ENCODE measurements around the gene FAM162A. TPM values are rescaled to one million over a fixed set of nuclear protein-coding genes. Genes with fewer than 3 reads are reported as not detected.
"Not testable (repeated sequence)": the region's sequence is repeated elsewhere in the genome, so short reads cannot be mapped to it uniquely, and the experiment has no call there.

FAM162A gene
- total RNA-seq, 4 donors from 2014 or later = 28.6 to 40.3 (median 33.4) TPM

DNA sequence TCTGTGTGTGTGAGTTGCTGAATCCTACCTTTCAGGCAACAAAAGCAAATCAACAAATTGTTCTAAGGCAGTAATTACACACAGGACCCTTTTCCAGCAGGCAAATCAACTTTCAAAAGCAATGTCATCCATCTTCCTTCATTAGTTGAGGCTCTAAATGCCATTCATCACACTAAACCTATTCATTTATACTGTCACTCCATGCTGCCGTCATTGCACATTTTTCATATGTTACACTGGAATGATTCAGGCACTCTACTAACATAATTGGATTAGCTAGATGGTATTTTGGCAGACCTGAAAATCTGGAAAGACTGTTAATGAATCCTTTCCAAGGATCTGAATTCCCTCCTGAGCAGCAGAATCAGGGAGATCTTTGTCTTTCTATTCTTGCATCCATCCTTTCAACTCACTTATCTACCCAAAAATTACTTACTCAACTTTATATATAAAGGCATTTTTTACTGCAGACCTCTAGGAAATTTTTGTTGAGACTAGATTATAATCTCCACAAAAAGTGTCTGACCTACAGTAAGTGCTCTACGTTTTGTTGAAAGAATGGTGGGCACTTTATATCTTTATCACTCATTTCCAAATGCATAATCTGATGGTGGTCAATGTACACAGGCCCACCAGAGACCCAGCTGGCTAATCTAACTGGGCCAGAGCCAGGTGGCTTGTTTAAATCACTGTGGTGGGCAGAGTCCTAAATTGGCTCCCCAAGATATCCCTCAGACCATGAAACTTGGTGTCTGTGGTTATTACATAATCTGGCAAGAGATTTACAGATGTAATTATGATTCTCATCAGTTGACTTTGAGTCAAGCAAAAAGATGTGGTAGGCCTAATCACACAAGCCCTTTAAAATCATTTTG lies 25.9 kb upstream of the FAM162A start:
- H3K4me1 ChIP-seq = peaks cover 12% of the 10 kb centered on the region
- H3K27ac ChIP-seq = no peak overlapping the region
- DNase-seq (ENCODE audit: low spot score in 2 of 2) = no peak
- no peaks in the 10 kb centered on the region for H3K27me3 ChIP-seq
- no peak overlapping the region for H3K4me3 ChIP-seq
- WGBS = 54% methylated on average over 2 of the region's 2 CpGs
- H3K36me3 ChIP-seq = peaks cover 9% of the 10 kb centered on the region
- TF ChIP-seq, protein P1, sequence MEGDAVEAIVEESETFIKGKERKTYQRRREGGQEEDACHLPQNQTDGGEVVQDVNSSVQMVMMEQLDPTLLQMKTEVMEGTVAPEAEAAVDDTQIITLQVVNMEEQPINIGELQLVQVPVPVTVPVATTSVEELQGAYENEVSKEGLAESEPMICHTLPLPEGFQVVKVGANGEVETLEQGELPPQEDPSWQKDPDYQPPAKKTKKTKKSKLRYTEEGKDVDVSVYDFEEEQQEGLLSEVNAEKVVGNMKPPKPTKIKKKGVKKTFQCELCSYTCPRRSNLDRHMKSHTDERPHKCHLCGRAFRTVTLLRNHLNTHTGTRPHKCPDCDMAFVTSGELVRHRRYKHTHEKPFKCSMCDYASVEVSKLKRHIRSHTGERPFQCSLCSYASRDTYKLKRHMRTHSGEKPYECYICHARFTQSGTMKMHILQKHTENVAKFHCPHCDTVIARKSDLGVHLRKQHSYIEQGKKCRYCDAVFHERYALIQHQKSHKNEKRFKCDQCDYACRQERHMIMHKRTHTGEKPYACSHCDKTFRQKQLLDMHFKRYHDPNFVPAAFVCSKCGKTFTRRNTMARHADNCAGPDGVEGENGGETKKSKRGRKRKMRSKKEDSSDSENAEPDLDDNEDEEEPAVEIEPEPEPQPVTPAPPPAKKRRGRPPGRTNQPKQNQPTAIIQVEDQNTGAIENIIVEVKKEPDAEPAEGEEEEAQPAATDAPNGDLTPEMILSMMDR (IDR thresholded peaks at IDR 0.05) = no peak
- TF ChIP-seq POLR2A (IDR thresholded peaks at IDR 0.05) (no peak), POLR2AphosphoS5 (IDR thresholded peaks at IDR 0.05) (no peak), EP300 (IDR thresholded peaks at IDR 0.05) (no peak)
- H3K9me3 ChIP-seq = no peaks in the 10 kb centered on the region

DNA sequence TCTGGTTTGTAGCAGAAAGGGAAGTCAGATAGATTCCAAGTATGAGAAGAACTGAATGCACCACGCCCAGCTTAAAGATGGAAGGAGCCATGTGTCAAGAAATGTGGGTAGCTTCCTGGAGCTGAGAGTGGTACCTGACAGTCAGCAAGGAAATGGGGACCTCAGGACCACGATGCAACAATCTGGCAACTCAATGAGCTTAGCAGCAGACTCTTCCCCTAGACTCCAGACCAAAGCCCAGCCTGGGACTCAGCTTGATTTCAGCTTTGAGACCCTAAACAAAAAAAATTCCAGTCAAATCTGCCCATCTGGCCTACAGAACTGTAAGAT lies 25.3 kb upstream of the FAM162A start:
- Histone ChIP-seq H3K4me3 (no peak overlapping the region), H3K27me3 (no peaks in the 10 kb centered on the region), H3K36me3 (peaks cover 10% of the 10 kb centered on the region), H3K9me3 (no peaks in the 10 kb centered on the region), H3K27ac (no peak overlapping the region), H3K4me1 (peaks cover 12% of the 10 kb centered on the region)
- DNase-seq (ENCODE audit: low spot score in 2 of 2) = no peak
- WGBS = 78% methylated on average over 2 of the region's 2 CpGs
- no peak for TF ChIP-seq EP300 (IDR thresholded peaks at IDR 0.05)
- TF ChIP-seq POLR2AphosphoS5 (IDR thresholded peaks at IDR 0.05) = no peak
- TF ChIP-seq, protein P1 (IDR thresholded peaks at IDR 0.05) = no peak
- TF ChIP-seq POLR2A (IDR thresholded peaks at IDR 0.05) = no peak

DNA sequence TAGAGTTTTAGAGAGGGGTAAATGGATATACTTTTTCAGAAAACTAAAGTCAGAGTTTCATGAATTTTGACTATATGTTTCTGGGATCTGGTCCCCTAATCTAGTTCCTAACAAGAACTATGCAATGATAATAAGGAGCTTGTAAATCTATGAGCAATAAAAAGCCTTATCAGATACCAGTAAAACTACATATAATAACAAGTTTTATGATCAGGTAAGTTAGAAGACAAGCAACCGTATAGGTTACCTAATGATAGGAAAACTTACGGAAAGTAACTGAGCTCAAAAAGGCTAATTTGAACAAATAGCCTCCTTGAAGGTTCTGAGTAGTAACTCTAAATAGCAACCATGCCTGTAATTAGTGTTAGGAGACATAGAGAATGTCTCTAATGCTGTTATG lies 22.0 kb upstream of the FAM162A start:
- Histone ChIP-seq H3K27me3 (no peaks in the 10 kb centered on the region), H3K4me1 (peaks cover 9% of the 10 kb centered on the region), H3K9me3 (no peaks in the 10 kb centered on the region), H3K36me3 (peaks cover 42% of the 10 kb centered on the region), H3K27ac (peak overlapping the region; percentile 50), H3K4me3 (no peak overlapping the region)
- no peak for DNase-seq (ENCODE audit: low spot score in 2 of 2)
- TF ChIP-seq EP300 (IDR thresholded peaks at IDR 0.05) (no peak), POLR2A (IDR thresholded peaks at IDR 0.05) (no peak)
- TF ChIP-seq, protein P1 (IDR thresholded peaks at IDR 0.05) = no peak
- 71% methylated on average over 2 of the region's 2 CpGs for WGBS

DNA sequence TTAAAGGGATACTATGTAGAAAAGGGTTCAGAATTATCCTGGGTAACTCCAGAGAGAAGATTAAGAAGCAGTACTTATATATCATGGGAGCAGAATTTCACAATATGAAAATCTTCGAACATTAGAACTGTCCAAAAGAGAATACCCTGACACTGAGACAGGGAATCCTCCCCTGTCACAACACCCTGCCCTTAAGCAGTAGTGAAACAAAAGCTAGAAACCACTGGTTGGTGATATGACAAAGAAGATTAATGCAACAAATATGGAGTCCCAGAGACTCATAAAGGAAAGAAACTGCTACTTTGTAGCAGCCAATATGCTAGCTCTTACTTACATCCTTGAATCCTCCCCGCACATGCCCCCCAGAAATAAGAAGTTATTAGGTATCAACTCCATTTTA lies 19.5 kb upstream of the FAM162A start:
- Histone ChIP-seq H3K4me3 (no peak overlapping the region), H3K36me3 (peaks cover 63% of the 10 kb centered on the region), H3K27me3 (no peaks in the 10 kb centered on the region), H3K4me1 (peaks cover 5% of the 10 kb centered on the region), H3K9me3 (no peaks in the 10 kb centered on the region), H3K27ac (no peak overlapping the region)
- 90% methylated on average over 2 of the region's 2 CpGs for WGBS
- DNase-seq (ENCODE audit: low spot score in 2 of 2) = no peak
- TF ChIP-seq EP300 (IDR thresholded peaks at IDR 0.05) (no peak), POLR2AphosphoS5 (IDR thresholded peaks at IDR 0.05) (no peak), POLR2A (IDR thresholded peaks at IDR 0.05) (no peak)
- TF ChIP-seq, protein P1 (IDR thresholded peaks at IDR 0.05) = no peak

DNA sequence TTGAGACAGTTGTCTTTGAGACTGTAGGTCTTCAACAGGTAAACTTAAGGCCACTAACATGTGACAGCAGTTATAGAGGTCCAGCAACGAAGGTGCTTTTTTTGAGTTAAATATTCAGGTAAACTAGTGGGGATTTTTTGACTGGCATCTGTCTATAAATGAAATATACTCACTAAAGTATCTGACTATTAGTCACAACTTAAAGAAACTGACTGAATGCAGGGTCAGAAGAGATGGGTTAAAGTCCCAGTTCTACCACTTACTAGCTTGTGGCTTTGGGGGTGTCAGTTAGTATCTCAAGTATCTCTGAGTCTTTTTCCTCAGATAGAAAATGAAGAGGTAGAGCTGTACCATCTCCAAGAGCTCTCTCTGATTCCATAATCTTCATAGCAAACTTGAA lies 18.9 kb upstream of the FAM162A start:
- Histone ChIP-seq H3K27ac (no peak overlapping the region), H3K27me3 (no peaks in the 10 kb centered on the region), H3K4me3 (no peak overlapping the region), H3K9me3 (no peaks in the 10 kb centered on the region), H3K36me3 (peaks cover 68% of the 10 kb centered on the region), H3K4me1 (peaks cover 5% of the 10 kb centered on the region)
- TF ChIP-seq POLR2AphosphoS5 (IDR thresholded peaks at IDR 0.05) (no peak), EP300 (IDR thresholded peaks at IDR 0.05) (no peak), POLR2A (IDR thresholded peaks at IDR 0.05) (no peak)
- TF ChIP-seq, protein P1 (IDR thresholded peaks at IDR 0.05) = no peak
- 82% methylated on average over 1 of the region's 1 CpG for WGBS
- no peak for DNase-seq (ENCODE audit: low spot score in 2 of 2)

DNA sequence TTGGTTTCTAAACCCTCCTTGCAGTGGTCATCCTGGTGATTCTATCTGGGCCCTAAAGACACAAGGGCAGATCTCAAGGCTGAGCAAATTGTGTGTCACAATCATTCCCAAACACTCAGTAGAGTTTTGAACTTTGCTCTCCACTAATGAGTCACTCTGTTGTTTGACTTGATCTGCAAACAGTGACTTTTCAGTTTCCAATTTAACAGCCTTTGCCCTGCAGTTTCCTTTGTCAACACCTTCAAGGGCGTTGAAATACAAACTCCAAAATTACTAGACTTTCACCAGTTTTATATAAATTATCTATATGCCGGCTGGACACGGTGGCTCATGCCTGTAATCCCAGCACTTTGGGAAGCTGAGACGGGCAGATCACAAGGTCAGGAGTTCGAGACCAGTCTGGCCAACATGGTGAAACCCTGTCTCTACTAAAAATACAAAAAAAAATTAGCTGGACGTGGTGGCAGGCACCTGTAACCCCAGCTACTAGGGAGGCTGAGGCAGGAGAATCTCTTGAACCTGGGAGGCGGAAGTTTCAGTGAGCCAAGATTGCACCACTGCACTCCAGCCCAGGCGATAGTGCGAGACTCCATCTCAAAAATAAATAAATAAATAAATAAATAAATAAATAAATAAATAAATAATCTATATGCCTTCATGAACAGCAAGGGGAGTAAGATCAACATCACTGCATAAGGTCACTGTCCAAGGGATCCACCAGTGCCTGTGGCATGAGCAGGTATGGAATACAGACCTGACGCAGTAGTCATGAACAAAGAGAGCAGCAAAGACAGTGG lies 18.2 kb upstream of the FAM162A start:
- H3K9me3 ChIP-seq; DNase-seq (ENCODE audit: low spot score in 2 of 2); H3K27me3 ChIP-seq; H3K27ac ChIP-seq; H3K4me3 ChIP-seq; H3K4me1 ChIP-seq: not testable (repeated sequence)
- H3K36me3 ChIP-seq = peaks cover 68% of the 10 kb centered on the region
- 91% methylated on average over 10 of the region's 10 CpGs for WGBS

All from suprapubic skin (tissue), 4 donors.